SK-N-SH (cell line): ENCODE measurements around the gene ELMO1.

ENCODE experiments used
- CTCF ChIP-seq: fragments of 200-600 bp; sonication (generic); IDR thresholded peaks from 2 replicates; pipeline ENCODE4 v1.6.1; 2017; ENCODE audit warnings: antibody characterized with exemption, mild to moderate bottlenecking, moderate library complexity
- EP300 ChIP-seq, 2 experiments: IDR thresholded peaks; 2 replicates each; pipeline versions ENCODE4 v1.4.0 to v1.6.1; 2012; ENCODE audit warnings: borderline replicate concordance in 1 of 2, low read depth in 1 of 2, low read length in 1 of 2
- FOXM1 ChIP-seq: IDR thresholded peaks from 2 replicates; pipeline ENCODE4 v1.4.0; 2012; ENCODE audit warnings: low read depth, mild to moderate bottlenecking
- JUND ChIP-seq: IDR thresholded peaks from 2 replicates; pipeline ENCODE4 v1.4.0; 2012
- MAX ChIP-seq: IDR thresholded peaks from 2 replicates; pipeline ENCODE4 v1.4.0; 2012; ENCODE audit warnings: low read depth
- PBX3 ChIP-seq: IDR thresholded peaks from 2 replicates; pipeline ENCODE4; 2012
- POLR2AphosphoS5 ChIP-seq: IDR thresholded peaks from 2 replicates; pipeline ENCODE4 v1.6.1; 2012; ENCODE audit warnings: low read depth, low read length
- RAD21 ChIP-seq: IDR thresholded peaks from 2 replicates; pipeline ENCODE4 v1.6.1; 2012; ENCODE audit warnings: mild to moderate bottlenecking, low read length
- RCOR1 ChIP-seq: fragments of 150-350 bp; IDR thresholded peaks from 2 replicates; pipeline ENCODE4 v1.6.1; 2017; ENCODE audit warnings: antibody characterized with exemption, low read length
- REST ChIP-seq: IDR thresholded peaks from 2 replicates; pipeline ENCODE4 v1.6.1; 2012; ENCODE audit warnings: mild to moderate bottlenecking, low read depth, low read length, moderate library complexity
- SIN3A ChIP-seq: IDR thresholded peaks from 2 replicates; pipeline ENCODE4 v1.6.1; 2012; ENCODE audit warnings: low read depth, mild to moderate bottlenecking, low read length, moderate library complexity, borderline replicate concordance
- YY1 ChIP-seq: IDR thresholded peaks from 2 replicates; pipeline ENCODE4 v1.4.0; 2012; ENCODE audit warnings: low read depth, mild to moderate bottlenecking

GRCh38 chr7:37119296-37119860 lies 329.3 kb downstream of the ELMO1 start:
- TF ChIP-seq POLR2AphosphoS5 (no peak), JUND (no peak), CTCF (no peak), PBX3 (no peak), FOXM1 (no peak), MAX (no peak), RAD21 (no peak), EP300 (IDR thresholded peaks at IDR 0.05; ENCODE audit: borderline replicate concordance in 1 of 2, low read depth in 1 of 2, low read length in 1 of 2) (no peak), RCOR1 (no peak), YY1 (no peak), REST (no peak), SIN3A (no peak)
